Measurements from ENCODE around the gene SLC4A1AP. TPM values are rescaled to one million over a fixed set of nuclear protein-coding genes. Genes with fewer than 3 reads are reported as not detected.

The SLC4A1AP gene
- total and polyA plus RNA-seq, 2 of the 13 experiments (the other 11 are each of a cell fraction or from before 2014, with no cell fraction given), result 15.3 to 44.6 TPM

DNA sequence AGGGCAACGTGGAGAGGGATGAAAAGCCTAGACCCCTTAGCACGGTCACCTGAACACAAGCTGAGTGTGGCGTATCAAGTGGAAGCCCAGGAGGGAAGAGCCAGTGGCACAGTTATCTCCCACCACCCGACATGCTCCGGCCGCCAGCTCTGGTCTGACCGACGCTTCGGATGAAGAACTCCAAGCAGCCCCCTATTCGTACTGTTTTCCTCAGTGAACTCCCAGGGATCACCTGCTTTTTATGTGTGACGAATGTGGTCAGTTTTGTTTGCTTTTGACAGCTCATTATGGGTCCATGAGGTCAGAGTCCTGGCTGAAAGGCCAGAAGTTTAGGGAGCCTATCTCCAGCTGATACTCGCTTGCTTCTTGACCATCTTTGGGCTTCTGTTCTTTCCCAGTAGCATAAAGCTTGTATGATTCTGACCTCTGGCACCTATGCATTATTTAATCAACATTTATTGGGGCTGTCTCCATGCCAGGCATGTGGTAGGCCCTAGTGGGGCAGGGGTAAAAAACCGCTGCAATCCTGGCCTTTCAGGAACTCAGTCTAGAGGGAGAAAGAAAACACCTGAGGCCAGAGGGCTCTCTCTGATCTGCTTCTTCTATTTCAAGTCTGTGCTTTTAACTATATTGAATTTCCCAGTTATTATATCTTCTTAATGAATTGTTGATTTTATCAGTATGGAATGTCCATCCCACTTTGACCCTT lies 74.8 kb downstream of the SLC4A1AP start (continued):
- TF ChIP-seq, protein P1, sequence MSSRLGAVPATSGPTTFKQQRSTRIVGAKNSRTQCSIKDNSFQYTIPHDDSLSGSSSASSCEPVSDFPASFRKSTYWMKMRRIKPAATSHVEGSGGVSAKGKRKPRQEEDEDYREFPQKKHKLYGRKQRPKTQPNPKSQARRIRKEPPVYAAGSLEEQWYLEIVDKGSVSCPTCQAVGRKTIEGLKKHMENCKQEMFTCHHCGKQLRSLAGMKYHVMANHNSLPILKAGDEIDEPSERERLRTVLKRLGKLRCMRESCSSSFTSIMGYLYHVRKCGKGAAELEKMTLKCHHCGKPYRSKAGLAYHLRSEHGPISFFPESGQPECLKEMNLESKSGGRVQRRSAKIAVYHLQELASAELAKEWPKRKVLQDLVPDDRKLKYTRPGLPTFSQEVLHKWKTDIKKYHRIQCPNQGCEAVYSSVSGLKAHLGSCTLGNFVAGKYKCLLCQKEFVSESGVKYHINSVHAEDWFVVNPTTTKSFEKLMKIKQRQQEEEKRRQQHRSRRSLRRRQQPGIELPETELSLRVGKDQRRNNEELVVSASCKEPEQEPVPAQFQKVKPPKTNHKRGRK (CRISPR knock-in tag; IDR thresholded peaks at IDR 0.05), result 0 out of 2 replicates have a peak, but pooled peaks have one; percentile 50
- no peak for TF ChIP-seq SNAI1 (CRISPR knock-in tag; IDR thresholded peaks at IDR 0.05; ENCODE audit: borderline replicate concordance)
- TF ChIP-seq, protein P2, sequence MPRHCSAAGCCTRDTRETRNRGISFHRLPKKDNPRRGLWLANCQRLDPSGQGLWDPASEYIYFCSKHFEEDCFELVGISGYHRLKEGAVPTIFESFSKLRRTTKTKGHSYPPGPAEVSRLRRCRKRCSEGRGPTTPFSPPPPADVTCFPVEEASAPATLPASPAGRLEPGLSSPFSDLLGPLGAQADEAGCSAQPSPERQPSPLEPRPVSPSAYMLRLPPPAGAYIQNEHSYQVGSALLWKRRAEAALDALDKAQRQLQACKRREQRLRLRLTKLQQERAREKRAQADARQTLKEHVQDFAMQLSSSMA (CRISPR knock-in tag; IDR thresholded peaks at IDR 0.05), result no peak
- TF ChIP-seq TFAP4 (IDR thresholded peaks at IDR 0.05; ENCODE audit: borderline replicate concordance, low read depth), result peak; percentile 93
- TF ChIP-seq ZEB1 (IDR thresholded peaks at IDR 0.05; ENCODE audit: insufficient replicate concordance, low read depth), result no peak
- TF ChIP-seq NR1H2 (CRISPR knock-in tag; IDR thresholded peaks at IDR 0.05; ENCODE audit: borderline replicate concordance, low read depth), result no peak
- TF ChIP-seq PHF8 (CRISPR knock-in tag; IDR thresholded peaks at IDR 0.05), result 0 out of 2 replicates have a peak, but pooled peaks have one; percentile 11
- no peak; the same call in 1 of the 2 replicates for TF ChIP-seq ZNF724P (CRISPR knock-in tag; IDR thresholded peaks at IDR 0.05; ENCODE audit: borderline replicate concordance)
- TF ChIP-seq SRSF4 (IDR thresholded peaks at IDR 0.05; ENCODE audit: low read depth, low read length, poor library complexity, severe bottlenecking), result no peak
- TF ChIP-seq ZBTB21 (CRISPR knock-in tag; IDR thresholded peaks at IDR 0.05), result peak; percentile 92
- no peak for TF ChIP-seq SMARCC2 (IDR thresholded peaks at IDR 0.05)
- TF ChIP-seq, protein P3, sequence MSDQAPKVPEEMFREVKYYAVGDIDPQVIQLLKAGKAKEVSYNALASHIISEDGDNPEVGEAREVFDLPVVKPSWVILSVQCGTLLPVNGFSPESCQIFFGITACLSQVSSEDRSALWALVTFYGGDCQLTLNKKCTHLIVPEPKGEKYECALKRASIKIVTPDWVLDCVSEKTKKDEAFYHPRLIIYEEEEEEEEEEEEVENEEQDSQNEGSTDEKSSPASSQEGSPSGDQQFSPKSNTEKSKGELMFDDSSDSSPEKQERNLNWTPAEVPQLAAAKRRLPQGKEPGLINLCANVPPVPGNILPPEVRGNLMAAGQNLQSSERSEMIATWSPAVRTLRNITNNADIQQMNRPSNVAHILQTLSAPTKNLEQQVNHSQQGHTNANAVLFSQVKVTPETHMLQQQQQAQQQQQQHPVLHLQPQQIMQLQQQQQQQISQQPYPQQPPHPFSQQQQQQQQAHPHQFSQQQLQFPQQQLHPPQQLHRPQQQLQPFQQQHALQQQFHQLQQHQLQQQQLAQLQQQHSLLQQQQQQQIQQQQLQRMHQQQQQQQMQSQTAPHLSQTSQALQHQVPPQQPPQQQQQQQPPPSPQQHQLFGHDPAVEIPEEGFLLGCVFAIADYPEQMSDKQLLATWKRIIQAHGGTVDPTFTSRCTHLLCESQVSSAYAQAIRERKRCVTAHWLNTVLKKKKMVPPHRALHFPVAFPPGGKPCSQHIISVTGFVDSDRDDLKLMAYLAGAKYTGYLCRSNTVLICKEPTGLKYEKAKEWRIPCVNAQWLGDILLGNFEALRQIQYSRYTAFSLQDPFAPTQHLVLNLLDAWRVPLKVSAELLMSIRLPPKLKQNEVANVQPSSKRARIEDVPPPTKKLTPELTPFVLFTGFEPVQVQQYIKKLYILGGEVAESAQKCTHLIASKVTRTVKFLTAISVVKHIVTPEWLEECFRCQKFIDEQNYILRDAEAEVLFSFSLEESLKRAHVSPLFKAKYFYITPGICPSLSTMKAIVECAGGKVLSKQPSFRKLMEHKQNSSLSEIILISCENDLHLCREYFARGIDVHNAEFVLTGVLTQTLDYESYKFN (CRISPR knock-in tag; conservative IDR thresholded peaks at IDR 0.05), result peak; percentile 91
- TF ChIP-seq, protein P4, sequence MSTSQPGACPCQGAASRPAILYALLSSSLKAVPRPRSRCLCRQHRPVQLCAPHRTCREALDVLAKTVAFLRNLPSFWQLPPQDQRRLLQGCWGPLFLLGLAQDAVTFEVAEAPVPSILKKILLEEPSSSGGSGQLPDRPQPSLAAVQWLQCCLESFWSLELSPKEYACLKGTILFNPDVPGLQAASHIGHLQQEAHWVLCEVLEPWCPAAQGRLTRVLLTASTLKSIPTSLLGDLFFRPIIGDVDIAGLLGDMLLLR (CRISPR knock-in tag; IDR thresholded peaks at IDR 0.05), result no peak
- peak; percentile 21 for TF ChIP-seq YY1 (IDR thresholded peaks at IDR 0.05; ENCODE audit: insufficient read depth, insufficient replicate concordance, low read depth, low read length)
- TF ChIP-seq NFYC (CRISPR knock-in tag; IDR thresholded peaks at IDR 0.05), result no peak
- TF ChIP-seq KLF11 (CRISPR knock-in tag; IDR thresholded peaks at IDR 0.05), result no peak
- peak; percentile 71; the same call in 1 of the 2 replicates for TF ChIP-seq TRAFD1 (CRISPR knock-in tag; IDR thresholded peaks at IDR 0.05; ENCODE audit: borderline replicate concordance)
- no peak for TF ChIP-seq MYC (CRISPR knock-in tag; IDR thresholded peaks at IDR 0.05; ENCODE audit: borderline replicate concordance)
- TF ChIP-seq KDM4B (CRISPR knock-in tag; IDR thresholded peaks at IDR 0.05), result no peak
- TF ChIP-seq PHF20 (CRISPR knock-in tag; IDR thresholded peaks at IDR 0.05), result no peak

Data from HepG2 (cell line).